IPS-20b (cell line): ENCODE data around the gene PRR35.
A peak's percentile ranks its signal among the peaks of the same experiment; 100 is the strongest.

Source experiments
- H3K27ac ChIP-seq: one replicate; pipeline ENCODE4 v1.5.1; 2013; ENCODE audit warnings: low read length
- H3K27me3 ChIP-seq: 2 replicates; pipeline ENCODE4 v1.6.1; 2013; ENCODE audit warnings: mild to moderate bottlenecking, low read length, inconsistent platforms; ENCODE audit not compliant: insufficient read depth
- H3K36me3 ChIP-seq: 2 replicates; pipeline ENCODE4 v1.6.1; 2013; ENCODE audit warnings: low read depth, mild to moderate bottlenecking, inconsistent platforms, low read length, moderate library complexity; ENCODE audit not compliant: insufficient read depth
- H3K4me1 ChIP-seq: 2 replicates; pipeline ENCODE4 v1.6.1; 2013; ENCODE audit warnings: mild to moderate bottlenecking, control low read depth, inconsistent platforms, low read length, moderate library complexity; ENCODE audit not compliant: insufficient read depth
- H3K4me3 ChIP-seq: 2 replicates; pipeline ENCODE4 v1.5.1; 2013; ENCODE audit warnings: mild to moderate bottlenecking, low read length, inconsistent platforms
- H3K9ac ChIP-seq: 2 replicates; pipeline ENCODE4 v1.6.1; 2013; ENCODE audit warnings: low read depth, mild to moderate bottlenecking, inconsistent platforms, low read length, moderate library complexity
- H3K9me3 ChIP-seq: 2 replicates; pipeline ENCODE4 v1.6.1; 2013; ENCODE audit warnings: mild to moderate bottlenecking, low read depth, low read length, inconsistent platforms; ENCODE audit not compliant: insufficient read depth

PRR35 gene

GRCh38 chr16:561957-562938 is 2.1 kb downstream of the PRR35 start:
- H3K9ac ChIP-seq: no peak overlapping the region
- peaks cover 49% of the 10 kb centered on the region for H3K27me3 ChIP-seq
- no peaks in the 10 kb centered on the region for H3K9me3 ChIP-seq
- no peak overlapping the region for H3K27ac ChIP-seq
- no peaks in the 10 kb centered on the region for H3K36me3 ChIP-seq
- peaks cover 4% of the 10 kb centered on the region; the same call in 1 of the 2 replicates for H3K4me1 ChIP-seq
- no peak overlapping the region for H3K4me3 ChIP-seq

- no peaks in the 10 kb centered on the region for H3K36me3 ChIP-seq
- no peaks in the 10 kb centered on the region for H3K9me3 ChIP-seq
- no peak overlapping the region for H3K27ac ChIP-seq
- H3K4me1 ChIP-seq: peaks cover 4% of the 10 kb centered on the region; the same call in 1 of the 2 replicates
- H3K27me3 ChIP-seq: peaks cover 45% of the 10 kb centered on the region
- no peak overlapping the region for H3K4me3 ChIP-seq
- no peak overlapping the region for H3K9ac ChIP-seq
These were observed 3.0 kb downstream of the PRR35 start for GRCh38 chr16:563072-563644.

GRCh38 chr16:564690-565418 is 4.7 kb downstream of the PRR35 start:
- Histone ChIP-seq H3K4me1 (peaks cover 6% of the 10 kb centered on the region; the same call in 1 of the 2 replicates), H3K9ac (no peak overlapping the region), H3K4me3 (no peak overlapping the region), H3K27me3 (peaks cover 28% of the 10 kb centered on the region), H3K27ac (no peak overlapping the region), H3K9me3 (no peaks in the 10 kb centered on the region), H3K36me3 (no peaks in the 10 kb centered on the region)

- H3K4me1 ChIP-seq: peaks cover 6% of the 10 kb centered on the region; the same call in 1 of the 2 replicates
- H3K27ac ChIP-seq: no peak overlapping the region
- peaks cover 22% of the 10 kb centered on the region for H3K27me3 ChIP-seq
- H3K9ac ChIP-seq: no peak overlapping the region
- H3K36me3 ChIP-seq: no peaks in the 10 kb centered on the region
- H3K4me3 ChIP-seq: no peak overlapping the region
- H3K9me3 ChIP-seq: no peaks in the 10 kb centered on the region
These were observed 5.5 kb downstream of the PRR35 start for GRCh38 chr16:565419-566330.

GRCh38 chr16:566475-567372 is 6.5 kb downstream of the PRR35 start, which contains the start of gene NHLRC4:
NHLRC4 (plus strand) TSS chr16:567005; CDS start chr16:568048, 1,043 bp downstream.
- Histone ChIP-seq H3K36me3 (no peaks in the 10 kb centered on the region), H3K4me3 (peak within 1 kb of the TSS; percentile 33; the same call in 1 of the 2 replicates), H3K27me3 (peaks cover 12% of the 10 kb centered on the region), H3K9ac (peak within 1 kb of the TSS; percentile 48; the same call in 1 of the 2 replicates), H3K27ac (peak within 1 kb of the TSS; percentile 24), H3K9me3 (no peaks in the 10 kb centered on the region), H3K4me1 (peaks cover 6% of the 10 kb centered on the region; the same call in 1 of the 2 replicates)

GRCh38 chr16:567373-568256 is 7.4 kb downstream of the PRR35 start:
- H3K9ac ChIP-seq: no peak overlapping the region
- no peaks in the 10 kb centered on the region for H3K36me3 ChIP-seq
- H3K27me3 ChIP-seq: peaks cover 3% of the 10 kb centered on the region
- no peaks in the 10 kb centered on the region for H3K9me3 ChIP-seq
- H3K4me3 ChIP-seq: no peak overlapping the region
- no peak overlapping the region for H3K27ac ChIP-seq
- peaks cover 6% of the 10 kb centered on the region; the same call in 1 of the 2 replicates for H3K4me1 ChIP-seq

- H3K4me1 ChIP-seq: peaks cover 6% of the 10 kb centered on the region; the same call in 1 of the 2 replicates
- no peaks in the 10 kb centered on the region for H3K36me3 ChIP-seq
- no peak overlapping the region for H3K27ac ChIP-seq
- no peaks in the 10 kb centered on the region for H3K9me3 ChIP-seq
- H3K27me3 ChIP-seq: no peaks in the 10 kb centered on the region
- H3K4me3 ChIP-seq: peak overlapping the region; percentile 74
- peak overlapping the region; percentile 80; the same call in 1 of the 2 replicates for H3K9ac ChIP-seq
These were observed 8.4 kb downstream of the PRR35 start for GRCh38 chr16:568401-569258.

- H3K4me1 ChIP-seq: peaks cover 6% of the 10 kb centered on the region; the same call in 1 of the 2 replicates
- peak within 1 kb of the TSS; percentile 83 for H3K9ac ChIP-seq
- no peaks in the 10 kb centered on the region for H3K9me3 ChIP-seq
- H3K36me3 ChIP-seq: no peaks in the 10 kb centered on the region
- H3K27ac ChIP-seq: no peak within 1 kb of the TSS
- H3K4me3 ChIP-seq: peak within 1 kb of the TSS; percentile 94
- H3K27me3 ChIP-seq: no peaks in the 10 kb centered on the region
These were observed 9.5 kb downstream of the PRR35 start, which contains the start of gene PIGQ for GRCh38 chr16:569445-570254. PIGQ (plus strand) TSS chr16:569968; CDS start chr16:574075, 4,107 bp downstream.
